ENCODE results near the gene POLR2F.

The POLR2F gene

GRCh38 chr22:37953437-37954179 is at the start of gene POLR2F, which contains the start of gene C22orf23:
Gene POLR2F, plus strand, starts transcription at chr22:37953699. Its CDS starts 89 bp downstream, at chr22:37953788.
Gene C22orf23, minus strand, starts transcription at chr22:37953601. Its CDS starts 452 bp downstream, at chr22:37953149.
- TF ChIP-seq CTCF (IDR thresholded peaks at IDR 0.05; ENCODE audit: borderline replicate concordance, control extremely low read depth, extremely low read depth, insufficient read depth, missing control alignments): peak; percentile 1
- in situ Hi-C loops (cut with MboI; ENCODE audit: low sequenced_read_pairs, unreplicated experiment): no loop called here
- peak; percentile 100 for DNase-seq (ENCODE audit: low spot score)

GRCh38 chr22:37904572-37905533 is 48.6 kb upstream of the POLR2F start:
- no peak for DNase-seq (ENCODE audit: low spot score)
- in situ Hi-C loops (cut with MboI; ENCODE audit: low sequenced_read_pairs, unreplicated experiment): no loop called here
- TF ChIP-seq CTCF (IDR thresholded peaks at IDR 0.05; ENCODE audit: borderline replicate concordance, control extremely low read depth, extremely low read depth, insufficient read depth, missing control alignments): no peak

DNA sequence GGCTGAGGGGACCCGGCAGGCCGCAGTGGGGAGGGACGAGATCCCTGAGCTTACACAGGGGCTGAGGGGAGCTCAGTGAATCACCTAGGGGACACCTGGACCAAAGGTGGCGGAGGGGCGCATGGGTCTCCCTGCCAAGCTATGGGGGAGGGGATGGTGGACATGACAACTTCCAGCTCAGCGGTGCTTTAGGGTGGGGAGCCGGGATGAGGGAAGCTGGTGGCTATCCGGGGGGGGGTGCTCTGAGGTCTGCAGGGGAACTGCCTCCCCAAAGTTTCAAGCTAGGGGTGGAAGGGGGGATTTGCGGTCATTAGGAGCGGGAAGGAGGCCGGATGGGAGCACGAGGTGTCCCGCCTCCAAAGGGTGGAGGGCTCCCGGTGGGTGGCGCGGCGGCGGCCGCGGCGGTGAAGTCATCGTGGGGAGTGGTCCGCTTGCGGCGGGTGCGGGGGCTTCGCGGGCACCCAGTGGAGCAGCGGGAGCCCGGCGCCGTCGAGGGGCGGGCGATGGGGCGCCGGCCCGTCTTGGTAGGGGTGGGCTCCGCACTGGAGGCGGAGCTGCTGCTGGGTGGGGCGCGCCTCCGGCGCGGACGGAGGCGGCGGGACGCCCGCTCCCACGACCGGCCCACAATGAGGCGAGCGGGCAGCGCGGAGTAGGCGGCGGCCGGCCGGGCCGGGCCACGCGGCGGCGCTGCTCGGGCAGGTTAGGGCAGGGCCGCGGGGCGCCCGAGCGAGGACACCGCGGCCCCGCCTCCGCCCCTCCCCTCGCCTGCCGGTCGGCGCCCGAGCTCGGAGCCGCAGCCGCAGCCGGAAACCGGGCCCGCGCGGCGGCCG is 47.8 kb upstream of the POLR2F start, which contains the start of gene MICALL1:
MICALL1 (plus strand) TSS at position 764 of the 830 bp plus-strand sequence. CDS start 126 bp downstream, outside the sequence.
- peak; percentile 71 for TF ChIP-seq CTCF (IDR thresholded peaks at IDR 0.05; ENCODE audit: borderline replicate concordance, control extremely low read depth, extremely low read depth, insufficient read depth, missing control alignments)
- in situ Hi-C loops (cut with MboI; ENCODE audit: low sequenced_read_pairs, unreplicated experiment): no loop called here
- DNase-seq (ENCODE audit: low spot score): peak; percentile 96

DNA sequence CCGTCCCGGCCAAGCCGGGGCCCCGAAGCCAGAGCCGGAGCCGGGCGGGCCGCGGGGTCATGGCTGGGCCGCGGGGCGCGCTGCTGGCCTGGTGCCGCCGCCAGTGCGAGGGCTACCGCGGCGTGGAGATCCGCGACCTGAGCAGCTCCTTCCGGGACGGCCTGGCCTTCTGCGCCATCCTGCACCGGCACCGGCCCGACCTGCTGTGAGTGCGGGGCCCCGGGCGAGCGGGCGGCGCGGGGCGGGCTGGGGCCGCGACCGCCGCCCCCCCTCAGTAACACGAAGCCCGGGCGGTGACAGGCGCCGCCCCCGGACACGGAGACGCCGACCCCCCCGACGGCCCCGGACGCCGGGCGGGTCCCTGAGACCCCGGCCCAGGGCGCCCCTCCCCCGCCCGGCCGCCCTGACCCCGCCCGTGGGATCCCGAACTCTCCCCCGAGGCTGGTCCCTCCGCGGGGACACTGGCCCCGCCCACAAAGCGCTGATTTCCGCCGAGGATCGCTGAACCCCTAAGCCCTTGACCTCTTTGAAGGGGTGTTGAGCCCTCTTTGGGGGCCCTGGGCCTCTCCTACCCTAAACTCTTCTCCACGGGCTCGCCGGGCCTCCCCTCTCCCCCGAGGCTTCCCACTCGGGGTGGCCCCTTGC is 47.0 kb upstream of the POLR2F start:
- in situ Hi-C loops (cut with MboI; ENCODE audit: low sequenced_read_pairs, unreplicated experiment): no loop called here
- peak; percentile 82 for DNase-seq (ENCODE audit: low spot score)
- no peak for TF ChIP-seq CTCF (IDR thresholded peaks at IDR 0.05; ENCODE audit: borderline replicate concordance, control extremely low read depth, extremely low read depth, insufficient read depth, missing control alignments)

DNA sequence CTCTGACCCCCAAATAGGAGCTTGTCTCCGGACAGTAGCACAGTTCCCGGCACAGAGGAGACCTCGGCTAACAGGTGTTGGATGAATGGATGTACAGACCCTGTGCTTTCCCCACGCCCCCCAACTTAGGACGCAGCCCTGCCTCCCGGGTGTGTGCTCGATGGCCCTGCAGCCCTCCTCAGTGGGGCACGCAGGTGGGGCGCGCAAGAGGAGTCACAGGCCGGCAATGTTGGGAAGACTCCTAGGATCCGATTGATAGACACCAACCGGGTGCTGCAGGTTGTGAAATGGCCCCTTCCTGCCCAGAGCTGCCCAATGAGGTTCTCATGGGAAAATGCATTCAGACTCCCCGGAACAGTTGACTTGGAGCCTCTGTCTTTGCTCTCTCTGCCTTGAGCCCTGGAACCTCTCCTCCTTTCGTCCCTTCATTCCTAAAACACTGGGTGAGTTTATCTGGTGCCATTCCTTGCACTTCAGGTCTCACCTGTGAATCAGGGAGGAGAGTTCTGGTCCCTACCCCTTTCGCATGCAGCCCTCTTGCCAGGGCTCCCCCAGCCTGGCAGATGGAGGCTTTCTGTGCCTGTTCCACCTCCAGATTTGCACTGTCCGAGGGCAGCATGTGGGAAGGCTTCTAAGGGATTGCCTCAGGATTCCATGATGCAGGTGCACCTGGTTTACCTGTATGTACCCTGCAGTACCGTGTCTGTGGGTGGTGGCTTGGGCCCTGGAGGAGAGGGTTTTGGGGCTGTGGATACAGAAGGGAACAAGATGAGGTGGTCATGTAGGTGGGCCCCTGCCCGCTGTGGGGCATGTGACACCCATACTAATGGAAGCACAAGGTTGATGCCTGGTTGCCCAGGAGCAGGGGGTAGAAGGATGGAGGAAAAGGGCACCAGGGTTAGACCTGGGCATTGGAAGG is 46.2 kb upstream of the POLR2F start:
- in situ Hi-C loops (cut with MboI; ENCODE audit: low sequenced_read_pairs, unreplicated experiment): no loop called here
- no peak for TF ChIP-seq CTCF (IDR thresholded peaks at IDR 0.05; ENCODE audit: borderline replicate concordance, control extremely low read depth, extremely low read depth, insufficient read depth, missing control alignments)

More for the DNA sequence above, 46.2 kb upstream of the POLR2F start:
- no peak for DNase-seq (ENCODE audit: low spot score)

All from GM13976 (cell line).